ENCODE measurements around the gene SPATA31C1. TPM values are rescaled to one million over a fixed set of nuclear protein-coding genes. Genes with fewer than 3 reads are reported as not detected.
A peak's percentile ranks its signal among the peaks of the same experiment; 100 is the strongest.

SPATA31C1 gene
- total and polyA plus RNA-seq, 2 of the 8 experiments (the other 6 are each of a cell fraction or from before 2014, with no cell fraction given) = 0.15 TPM; not detected in 1

GRCh38 chr9:87950296-87950695, 32.5 kb downstream of the SPATA31C1 start:
- no peak for TF ChIP-seq GTF2F1 (IDR thresholded peaks at IDR 0.05; ENCODE audit: borderline replicate concordance, low read depth, low read length)
- 87% methylated on average over 1 of the region's 1 CpG; no CpG with 5 or more reads in 1 of the 2 experiments for WGBS, 2 experiments (ENCODE audit: extremely low coverage in 1 of 2, insufficient coverage in 1 of 2, insufficient read length in 1 of 2, insufficient replicate concordance in 2 of 2, low coverage in 1 of 2, low lambda C conversion rate in 2 of 2, missing lambda C conversion rate in 1 of 2)

More at GRCh38 chr9:87950296-87950695, 32.5 kb downstream of the SPATA31C1 start:
- POLR2A ChIA-PET (ENCODE audit: partially characterized antibody) = no interaction called here
- H3K4ac ChIP-seq (replicated peaks; ENCODE audit: insufficient read length, low read depth, low read length) = no peak overlapping the region
- no peak for FAIRE-seq
- no peak overlapping the region for H3K9ac ChIP-seq (replicated peaks in 1 of 4; ENCODE audit: extremely low read depth in 1 of 4, low read depth in 3 of 4, low read length in 3 of 4)
- H3K36me3 ChIP-seq (ENCODE audit: control insufficient read depth in 2 of 4, insufficient read depth in 4 of 4, low read length in 3 of 4) = no peaks in the 10 kb centered on the region
- no peak overlapping the region for H3K18ac ChIP-seq (ENCODE audit: extremely low read depth, low read length)
- no peaks in the 10 kb centered on the region for H3K79me1 ChIP-seq (ENCODE audit: low read depth, low read length)
- H4K20me1 ChIP-seq (replicated peaks in 1 of 2; ENCODE audit: control insufficient read depth in 1 of 2, insufficient read depth in 2 of 2, low read length in 2 of 2) = no peaks in the 10 kb centered on the region
- 0 out of 2 replicates have a peak overlapping the region, but pooled peaks have one; percentile 32 for H2BK20ac ChIP-seq (ENCODE audit: low read length)
- H3K9me3 ChIP-seq (ENCODE audit: insufficient read depth in 2 of 2, low read depth in 1 of 2, low read length in 1 of 2) = no peaks in the 10 kb centered on the region
- no peak overlapping the region for H4K8ac ChIP-seq (ENCODE audit: extremely low read depth, insufficient read depth, low read length)
- H2BK15ac ChIP-seq (ENCODE audit: low read length) = no peak overlapping the region
- no peak overlapping the region for H3K14ac ChIP-seq (ENCODE audit: insufficient read length)
- no peak overlapping the region for H3K23ac ChIP-seq (ENCODE audit: insufficient read length)
- no peaks in the 10 kb centered on the region for H3K4me1 ChIP-seq (replicated peaks in 1 of 4; ENCODE audit: control insufficient read depth in 3 of 4, insufficient read depth in 4 of 4, low read length in 3 of 4)
- H2BK5ac ChIP-seq (ENCODE audit: low read depth, low read length) = no peak overlapping the region
- no peak for DNase-seq (ENCODE audit: low read depth in 1 of 2, low spot score in 2 of 2)
- H3K23me2 ChIP-seq (ENCODE audit: low read depth, low read length) = no peaks in the 10 kb centered on the region
- no peak overlapping the region for H3K4me3 ChIP-seq (ENCODE audit: extremely low read depth in 1 of 4, insufficient read depth in 2 of 4, low read depth in 3 of 4, low read length in 4 of 4)
- no peak overlapping the region for H3K4me2 ChIP-seq (ENCODE audit: insufficient read depth in 1 of 2, low read depth in 2 of 2, low read length in 2 of 2)
- no peaks in the 10 kb centered on the region for H3K79me2 ChIP-seq (ENCODE audit: control insufficient read depth in 1 of 2, insufficient read depth in 2 of 2, low read length in 2 of 2)
- CTCF ChIA-PET (ENCODE audit: partially characterized antibody) = interaction anchor here (1.2 to 4.6 kb wide), 16 partner anchors 10 to 266 kb away, joined by 3 to 78 read pairs (median 8); partner anchors contain the start of gene CDK20
- H4K5ac ChIP-seq (ENCODE audit: insufficient read length, low read depth, low read length) = no peak overlapping the region
- H3K27me3 ChIP-seq (replicated peaks in 1 of 4; ENCODE audit: control insufficient read depth in 3 of 4, extremely low read depth in 1 of 4, insufficient read depth in 3 of 4, low read length in 3 of 4) = no peaks in the 10 kb centered on the region
- H4K91ac ChIP-seq (replicated peaks; ENCODE audit: insufficient read length, low read length) = no peak overlapping the region
- no peak overlapping the region for H2AK5ac ChIP-seq (ENCODE audit: low read depth, low read length)
- H3K27ac ChIP-seq (ENCODE audit: low read depth, low read length) = no peak overlapping the region
- H2AFZ ChIP-seq (ENCODE audit: low read length) = no peak overlapping the region
- H2BK120ac ChIP-seq (replicated peaks; ENCODE audit: low read depth, low read length) = no peak overlapping the region
- H3K56ac ChIP-seq (replicated peaks; ENCODE audit: insufficient read length, low read depth, low read length) = no peak overlapping the region
- H2BK12ac ChIP-seq (ENCODE audit: low read depth, low read length) = no peak overlapping the region
